ENCODE results near the gene ATXN1. TPM values are rescaled to one million over a fixed set of nuclear protein-coding genes. Genes with fewer than 3 reads are reported as not detected.

ATXN1 gene
- total RNA-seq, 1 experiment from 2014 or later: 19.7 TPM

- CTCF ChIA-PET: no interaction called here
- Mint-ChIP-seq H3K27ac (ENCODE audit: unreplicated experiment) (no peak overlapping the region), H3K4me1 (ENCODE audit: low read depth, unreplicated experiment) (no peaks in the 10 kb centered on the region), H3K36me3 (ENCODE audit: insufficient read depth, unreplicated experiment) (no peaks in the 10 kb centered on the region), H3K4me3 (ENCODE audit: low read depth, unreplicated experiment) (no peak overlapping the region), H3K9me3 (ENCODE audit: low read depth, unreplicated experiment) (no peaks in the 10 kb centered on the region), H3K27me3 (ENCODE audit: unreplicated experiment) (no peaks in the 10 kb centered on the region)
- no peak for TF ChIP-seq CTCF (IDR thresholded peaks at IDR 0.05; ENCODE audit: unreplicated experiment)
- intact Hi-C loops (cut with micrococcal nuclease; ENCODE audit: unreplicated experiment): no loop called here
- no TSS peak for BruUV-seq (replicated peaks)
- no peak for DNase-seq
Observed at GRCh38 chr6:16480763-16481560, 280.3 kb downstream of the ATXN1 start.

GRCh38 chr6:16477367-16478149, 283.7 kb downstream of the ATXN1 start:
- H3K27ac Mint-ChIP-seq (ENCODE audit: unreplicated experiment): no peak overlapping the region
- H3K27me3 Mint-ChIP-seq (ENCODE audit: unreplicated experiment): no peaks in the 10 kb centered on the region
- TF ChIP-seq CTCF (IDR thresholded peaks at IDR 0.05; ENCODE audit: unreplicated experiment): no peak
- no peaks in the 10 kb centered on the region for H3K36me3 Mint-ChIP-seq (ENCODE audit: insufficient read depth, unreplicated experiment)
- no peaks in the 10 kb centered on the region for H3K4me1 Mint-ChIP-seq (ENCODE audit: low read depth, unreplicated experiment)
- intact Hi-C loops (cut with micrococcal nuclease; ENCODE audit: unreplicated experiment): no loop called here
- DNase-seq: no peak
- H3K4me3 Mint-ChIP-seq (ENCODE audit: low read depth, unreplicated experiment): no peak overlapping the region
- no peaks in the 10 kb centered on the region for H3K9me3 Mint-ChIP-seq (ENCODE audit: low read depth, unreplicated experiment)
- CTCF ChIA-PET: no interaction called here
- no TSS peak for BruUV-seq (replicated peaks)

- CTCF ChIA-PET: no interaction called here
- BruUV-seq (replicated peaks): no TSS peak
- H3K4me1 Mint-ChIP-seq (ENCODE audit: low read depth, unreplicated experiment): no peaks in the 10 kb centered on the region
- no peak for TF ChIP-seq CTCF (IDR thresholded peaks at IDR 0.05; ENCODE audit: unreplicated experiment)
- no peaks in the 10 kb centered on the region for H3K9me3 Mint-ChIP-seq (ENCODE audit: low read depth, unreplicated experiment)
- no peak overlapping the region for H3K27ac Mint-ChIP-seq (ENCODE audit: unreplicated experiment)
- DNase-seq: no peak
- H3K36me3 Mint-ChIP-seq (ENCODE audit: insufficient read depth, unreplicated experiment): no peaks in the 10 kb centered on the region
- intact Hi-C loops (cut with micrococcal nuclease; ENCODE audit: unreplicated experiment): no loop called here
- no peak overlapping the region for H3K4me3 Mint-ChIP-seq (ENCODE audit: low read depth, unreplicated experiment)
- H3K27me3 Mint-ChIP-seq (ENCODE audit: unreplicated experiment): no peaks in the 10 kb centered on the region
Observed at GRCh38 chr6:16476861-16477260, 284.4 kb downstream of the ATXN1 start.

GRCh38 chr6:16475494-16475781, 285.8 kb downstream of the ATXN1 start:
- H3K4me3 Mint-ChIP-seq (ENCODE audit: low read depth, unreplicated experiment): no peak overlapping the region
- intact Hi-C loops (cut with micrococcal nuclease; ENCODE audit: unreplicated experiment): no loop called here

More at GRCh38 chr6:16475494-16475781, 285.8 kb downstream of the ATXN1 start:
- no peak for DNase-seq
- Mint-ChIP-seq H3K9me3 (ENCODE audit: low read depth, unreplicated experiment) (no peaks in the 10 kb centered on the region), H3K27ac (ENCODE audit: unreplicated experiment) (no peak overlapping the region), H3K36me3 (ENCODE audit: insufficient read depth, unreplicated experiment) (no peaks in the 10 kb centered on the region), H3K27me3 (ENCODE audit: unreplicated experiment) (no peaks in the 10 kb centered on the region), H3K4me1 (ENCODE audit: low read depth, unreplicated experiment) (no peaks in the 10 kb centered on the region)
- no peak for TF ChIP-seq CTCF (IDR thresholded peaks at IDR 0.05; ENCODE audit: unreplicated experiment)
- CTCF ChIA-PET: no interaction called here
- BruUV-seq (replicated peaks): no TSS peak

Measured in Calu3 (cell line).